SK-N-SH treated with all-trans-retinoic acid at 6 μM for 48 hours (cell line): ENCODE results near the gene AKAP6.

Source experiments
- ATAC-seq: fragments of 200-7000 bp; cut with Tn5 transposase; 3 replicates; pipeline ENCODE4 v1.9.1; 2020; ENCODE audit warnings: mild to moderate bottlenecking, moderate library complexity
- ARNTL ChIP-seq: fragments of 450-650 bp; formaldehyde crosslinking; IDR thresholded peaks from 2 replicates; pipeline ENCODE4 v1.5.0; 2020; ENCODE audit warnings: low read depth, mild to moderate bottlenecking, moderate library complexity, borderline replicate concordance
- BACH2 ChIP-seq: fragments of 250-450 bp; sonication (Bioruptor Pico); IDR thresholded peaks from 2 replicates; pipeline ENCODE4 v1.9.0; 2021; ENCODE audit warnings: mild to moderate bottlenecking, borderline replicate concordance
- CREB5 ChIP-seq: fragments of 250-450 bp; sonication (Bioruptor Pico); IDR thresholded peaks from 2 replicates; pipeline ENCODE4 v1.5.1; 2020; ENCODE audit warnings: low read depth, mild to moderate bottlenecking, moderate library complexity
- CSDC2 ChIP-seq: fragments of 250-450 bp; sonication (Bioruptor Pico); IDR thresholded peaks from 2 replicates; pipeline ENCODE4 v1.5.0; 2020; ENCODE audit warnings: mild to moderate bottlenecking, moderate library complexity
- CSRNP3 ChIP-seq: fragments of 250-450 bp; sonication (Bioruptor Pico); IDR thresholded peaks from 2 replicates; pipeline ENCODE4 v1.5.1; 2021; ENCODE audit warnings: mild to moderate bottlenecking, moderate library complexity
- ESRRG ChIP-seq: fragments of 250-450 bp; sonication (Bioruptor Pico); IDR thresholded peaks from 2 replicates; pipeline ENCODE4 v1.6.1; 2021; ENCODE audit warnings: mild to moderate bottlenecking
- GLIS3 ChIP-seq: fragments of 250-450 bp; sonication (Bioruptor Pico); IDR thresholded peaks from 2 replicates; pipeline ENCODE4 v1.5.0; 2020; ENCODE audit warnings: mild to moderate bottlenecking, moderate library complexity
- OSR1 ChIP-seq: fragments of 250-450 bp; sonication (Bioruptor Pico); IDR thresholded peaks from 2 replicates; pipeline ENCODE4 v1.8.0; 2022; ENCODE audit warnings: moderate library complexity, mild to moderate bottlenecking, inconsistent platforms
- PATZ1 ChIP-seq: fragments of 250-450 bp; sonication (Bioruptor Pico); IDR thresholded peaks from 2 replicates; pipeline ENCODE4 v1.8.0; 2020; ENCODE audit warnings: mild to moderate bottlenecking, moderate library complexity, borderline replicate concordance
- POU6F1 ChIP-seq: fragments of 250-450 bp; sonication (Bioruptor Pico); IDR thresholded peaks from 2 replicates; pipeline ENCODE4 v1.8.0; 2021; ENCODE audit warnings: low read depth, mild to moderate bottlenecking, moderate library complexity, borderline replicate concordance
- RARB ChIP-seq: fragments of 250-450 bp; sonication (Bioruptor Pico); IDR thresholded peaks from 2 replicates; pipeline ENCODE4 v1.8.0; 2021; ENCODE audit warnings: mild to moderate bottlenecking, moderate library complexity
- SNAI2 ChIP-seq: fragments of 250-450 bp; sonication (Bioruptor Pico); IDR thresholded peaks from 2 replicates; pipeline ENCODE4 v1.5.0; 2020; ENCODE audit warnings: mild to moderate bottlenecking, moderate library complexity
- TCF4 ChIP-seq: fragments of 250-450 bp; sonication (Bioruptor Pico); IDR thresholded peaks from 2 replicates; pipeline ENCODE4 v1.8.0; 2021; ENCODE audit warnings: mild to moderate bottlenecking, moderate library complexity, borderline replicate concordance
- TOX ChIP-seq: fragments of 250-450 bp; sonication (Bioruptor Pico); IDR thresholded peaks from 2 replicates; pipeline ENCODE4 v1.8.0; 2021; ENCODE audit warnings: mild to moderate bottlenecking, moderate library complexity, borderline replicate concordance
- TSHZ2 ChIP-seq: fragments of 250-450 bp; sonication (Bioruptor Pico); IDR thresholded peaks from 2 replicates; pipeline ENCODE4 v1.5.0; 2020; ENCODE audit warnings: mild to moderate bottlenecking, moderate library complexity
- ZC3H10 ChIP-seq: fragments of 250-450 bp; sonication (Bioruptor Pico); IDR thresholded peaks from 2 replicates; pipeline ENCODE4 v1.5.1; 2021; ENCODE audit warnings: mild to moderate bottlenecking, moderate library complexity
- ZFP3 ChIP-seq: fragments of 250-450 bp; sonication (Bioruptor Pico); IDR thresholded peaks from 2 replicates; pipeline ENCODE4 v1.5.0; 2020; ENCODE audit warnings: mild to moderate bottlenecking, moderate library complexity
- ZFP30 ChIP-seq: fragments of 450-650 bp; formaldehyde crosslinking; IDR thresholded peaks from 2 replicates; pipeline ENCODE4 v1.5.0; 2022; ENCODE audit warnings: mild to moderate bottlenecking, moderate library complexity
- ZNF70 ChIP-seq: fragments of 450-650 bp; formaldehyde crosslinking; IDR thresholded peaks from 2 replicates; pipeline ENCODE4 v1.5.0; 2020; ENCODE audit warnings: mild to moderate bottlenecking, moderate library complexity

Gene AKAP6

GRCh38 chr14:32756173-32756572 lies 427.1 kb downstream of the AKAP6 start:
- ATAC-seq: no peak
- TF ChIP-seq SNAI2 (no peak), ESRRG (CRISPR knock-in tag) (no peak), RARB (CRISPR knock-in tag) (no peak), CREB5 (CRISPR knock-in tag) (no peak), CSDC2 (CRISPR knock-in tag) (no peak), GLIS3 (no peak), POU6F1 (CRISPR knock-in tag) (no peak), ZFP30 (CRISPR knock-in tag) (no peak), OSR1 (CRISPR knock-in tag) (no peak), ZNF70 (CRISPR knock-in tag) (no peak), ZC3H10 (CRISPR knock-in tag) (no peak), PATZ1 (no peak), TSHZ2 (CRISPR knock-in tag) (no peak), TOX (CRISPR knock-in tag) (no peak), TCF4 (no peak), ZFP3 (no peak), BACH2 (CRISPR knock-in tag) (no peak)

- TF ChIP-seq TOX (CRISPR knock-in tag) (no peak), TCF4 (no peak), GLIS3 (no peak), CSRNP3 (CRISPR knock-in tag) (no peak), SNAI2 (no peak), ZC3H10 (CRISPR knock-in tag) (no peak), ESRRG (CRISPR knock-in tag) (no peak), RARB (CRISPR knock-in tag) (no peak), BACH2 (CRISPR knock-in tag) (no peak), ZNF70 (CRISPR knock-in tag) (no peak), CSDC2 (CRISPR knock-in tag) (no peak), ARNTL (CRISPR knock-in tag) (no peak)
- no peak for ATAC-seq
Measured at GRCh38 chr14:32756775-32757174, 427.7 kb downstream of the AKAP6 start.

GRCh38 chr14:32757568-32757967 lies 428.5 kb downstream of the AKAP6 start:
- TF ChIP-seq POU6F1 (CRISPR knock-in tag) (no peak), ARNTL (CRISPR knock-in tag) (no peak), ZFP30 (CRISPR knock-in tag) (no peak), CSRNP3 (CRISPR knock-in tag) (no peak), CREB5 (CRISPR knock-in tag) (no peak)
- TF ChIP-seq, all 23 proteins: peak for 0
- no peak for ATAC-seq
